Mesodermal cell (in vitro differentiated cells): Measurements from ENCODE around the gene B9D1.

Source experiments
- H3K27ac ChIP-seq: 2 replicates; pipeline ENCODE4 v1.7.0; 2013; ENCODE audit warnings: mild to moderate bottlenecking, low read depth, low read length, moderate library complexity; ENCODE audit not compliant: severe bottlenecking
- H3K36me3 ChIP-seq: 2 replicates; pipeline ENCODE4 v1.7.1; 2013; ENCODE audit warnings: mild to moderate bottlenecking, low read length, moderate library complexity; ENCODE audit not compliant: control insufficient read depth, insufficient read depth
- H3K4me1 ChIP-seq: one replicate; pipeline ENCODE4 v1.7.1; 2013; ENCODE audit warnings: mild to moderate bottlenecking, low read length; ENCODE audit not compliant: insufficient read depth, control insufficient read depth, poor library complexity, severe bottlenecking
- H3K4me3 ChIP-seq: 2 replicates; pipeline ENCODE4 v1.7.0; 2013; ENCODE audit warnings: low read length, control low read depth, mild to moderate bottlenecking; ENCODE audit not compliant: insufficient read depth, poor library complexity, severe bottlenecking; ENCODE audit errors: extremely low read depth
- H3K9me3 ChIP-seq: 2 replicates; pipeline ENCODE4 v1.7.1; 2013; ENCODE audit warnings: mild to moderate bottlenecking, low read length, moderate library complexity; ENCODE audit not compliant: control insufficient read depth
- WGBS, 2 experiments: methylation state at CpG; one replicate each; pipeline ENCODE4 v1.1.5; 2013; ENCODE audit warnings: missing lambda C conversion rate in 2 of 2; ENCODE audit not compliant: insufficient coverage in 2 of 2; 5-methylcytosine and 5-hydroxymethylcytosine counted together

The B9D1 gene

GRCh38 chr17:19387921-19388521 is 25.5 kb upstream of the B9D1 start:
- peaks cover 29% of the 10 kb centered on the region for H3K36me3 ChIP-seq
- H3K9me3 ChIP-seq: no peaks in the 10 kb centered on the region
- H3K4me3 ChIP-seq: no peak overlapping the region
- H3K4me1 ChIP-seq: peaks cover 20% of the 10 kb centered on the region
- H3K27ac ChIP-seq: peak overlapping the region; percentile 78
- 100% methylated on average over 1 of the region's 2 CpGs; no CpG with 5 or more reads in 1 of the 2 experiments for WGBS, 2 experiments

- 11 to 16% methylated on average over 8 to 13 of the region's 22 CpGs for WGBS, 2 experiments
- Histone ChIP-seq H3K4me1 (peaks cover 20% of the 10 kb centered on the region), H3K9me3 (no peaks in the 10 kb centered on the region), H3K36me3 (peaks cover 37% of the 10 kb centered on the region), H3K4me3 (no peak within 1 kb of the TSS), H3K27ac (peak within 1 kb of the TSS; percentile 78)
Measured at GRCh38 chr17:19386974-19387920, 24.7 kb upstream of the B9D1 start, which contains the start of gene MFAP4. MFAP4 (minus strand) TSS chr17:19387190; CDS start chr17:19387155, 35 bp downstream.

GRCh38 chr17:19386051-19386929 is 23.8 kb upstream of the B9D1 start:
- H3K9me3 ChIP-seq: no peaks in the 10 kb centered on the region
- H3K27ac ChIP-seq: peak overlapping the region; percentile 16
- 67 to 73% methylated on average over 18 to 19 of the region's 20 CpGs for WGBS, 2 experiments
- H3K36me3 ChIP-seq: peaks cover 47% of the 10 kb centered on the region
- H3K4me3 ChIP-seq: no peak overlapping the region
- H3K4me1 ChIP-seq: peaks cover 16% of the 10 kb centered on the region

GRCh38 chr17:19385521-19385983 is 23.0 kb upstream of the B9D1 start:
- Histone ChIP-seq H3K36me3 (peaks cover 54% of the 10 kb centered on the region), H3K4me1 (peaks cover 16% of the 10 kb centered on the region), H3K27ac (no peak overlapping the region), H3K4me3 (no peak overlapping the region), H3K9me3 (no peaks in the 10 kb centered on the region)
- 95 to 96% methylated on average over 4 to 8 of the region's 9 CpGs for WGBS, 2 experiments

- no peak overlapping the region for H3K27ac ChIP-seq
- no peak overlapping the region for H3K4me3 ChIP-seq
- H3K36me3 ChIP-seq: peaks cover 61% of the 10 kb centered on the region
Measured at GRCh38 chr17:19384723-19385391, 22.3 kb upstream of the B9D1 start.

GRCh38 chr17:19383681-19384470 is 21.4 kb upstream of the B9D1 start:
- Histone ChIP-seq H3K27ac (no peak overlapping the region), H3K9me3 (no peaks in the 10 kb centered on the region), H3K4me1 (peaks cover 20% of the 10 kb centered on the region), H3K4me3 (no peak overlapping the region), H3K36me3 (peaks cover 67% of the 10 kb centered on the region)
- 93 to 98% methylated on average over 6 of the region's 6 CpGs for WGBS, 2 experiments

More at GRCh38 chr17:19384723-19385391, 22.3 kb upstream of the B9D1 start:
- Histone ChIP-seq H3K4me1 (peaks cover 16% of the 10 kb centered on the region), H3K9me3 (no peaks in the 10 kb centered on the region)
- 94 to 97% methylated on average over 15 to 16 of the region's 16 CpGs for WGBS, 2 experiments

GRCh38 chr17:19382531-19383444 is 20.3 kb upstream of the B9D1 start:
- Histone ChIP-seq H3K27ac (no peak overlapping the region), H3K4me1 (peaks cover 19% of the 10 kb centered on the region), H3K4me3 (no peak overlapping the region), H3K36me3 (peaks cover 67% of the 10 kb centered on the region), H3K9me3 (no peaks in the 10 kb centered on the region)
- 94 to 97% methylated on average over 10 to 11 of the region's 13 CpGs for WGBS, 2 experiments

GRCh38 chr17:19381741-19382444 is 19.4 kb upstream of the B9D1 start:
- 96 to 97% methylated on average over 25 to 29 of the region's 31 CpGs for WGBS, 2 experiments
- Histone ChIP-seq H3K36me3 (peaks cover 67% of the 10 kb centered on the region), H3K4me3 (no peak overlapping the region), H3K4me1 (peaks cover 10% of the 10 kb centered on the region), H3K9me3 (no peaks in the 10 kb centered on the region), H3K27ac (no peak overlapping the region)
